ENCODE results near the gene CYP2C8.
"Not testable (repeated sequence)": the region's sequence is repeated elsewhere in the genome, so short reads cannot be mapped to it uniquely, and the experiment has no call there.

The CYP2C8 gene
- 0.10 to 0.44 (median 0.27) reads per million in 4 experiments for total RNA-seq

DNA sequence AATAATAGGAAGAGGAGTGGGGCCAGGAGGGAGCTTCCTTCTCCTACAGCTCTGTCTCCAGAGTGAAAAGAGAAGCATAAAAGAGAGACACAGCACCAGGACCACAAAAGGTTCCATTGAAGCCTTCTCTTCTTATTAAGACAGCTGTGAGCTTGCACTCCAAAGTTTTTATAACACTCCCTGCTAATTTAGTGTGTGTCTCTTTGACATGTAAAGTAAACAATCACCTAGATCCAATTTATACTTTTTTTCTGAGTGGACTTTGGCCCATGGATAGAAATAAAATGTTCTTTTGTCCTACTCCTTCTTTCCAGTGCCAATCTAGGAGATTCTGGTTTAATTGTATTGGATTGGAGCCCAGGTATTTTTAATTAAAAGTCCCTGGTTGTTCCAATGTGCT is at the start of gene CYP2C8:
Gene CYP2C8 (minus strand): TSS at position 212 of the 400 bp plus-strand sequence. CDS start 95 bp downstream, at position 117.
- no peak for DNase-seq

DNA sequence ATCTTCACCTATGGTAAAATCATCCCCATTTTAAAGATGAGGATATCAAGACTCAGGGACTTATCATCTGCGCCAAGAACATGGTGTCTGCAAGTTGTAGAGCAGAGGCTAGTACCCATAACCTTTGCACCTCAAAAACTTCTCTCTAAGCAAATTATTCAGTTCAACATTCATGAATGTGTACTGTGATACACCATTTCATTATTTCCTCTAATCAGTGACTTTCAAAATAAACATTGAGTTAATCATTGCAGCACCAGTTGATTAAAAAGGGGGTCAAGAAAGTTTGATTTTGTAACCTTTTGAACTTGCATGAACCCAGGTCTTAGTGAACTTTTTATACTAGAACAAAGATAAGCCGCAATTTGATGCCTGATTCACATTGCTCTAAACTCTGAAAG is 47.6 kb upstream of the CYP2C8 start:
- no peak for DNase-seq

- DNase-seq = not testable (repeated sequence)
These were observed 41.5 kb upstream of the CYP2C8 start for GRCh38 chr10:95110823-95111222.

GRCh38 chr10:95097805-95098204 is 28.5 kb upstream of the CYP2C8 start:
- DNase-seq = no peak

- no peak for DNase-seq
These were observed 26.8 kb upstream of the CYP2C8 start for GRCh38 chr10:95096143-95096542.

- not testable (repeated sequence) for DNase-seq
These were observed 10.3 kb upstream of the CYP2C8 start for GRCh38 chr10:95079626-95080025.

DNA sequence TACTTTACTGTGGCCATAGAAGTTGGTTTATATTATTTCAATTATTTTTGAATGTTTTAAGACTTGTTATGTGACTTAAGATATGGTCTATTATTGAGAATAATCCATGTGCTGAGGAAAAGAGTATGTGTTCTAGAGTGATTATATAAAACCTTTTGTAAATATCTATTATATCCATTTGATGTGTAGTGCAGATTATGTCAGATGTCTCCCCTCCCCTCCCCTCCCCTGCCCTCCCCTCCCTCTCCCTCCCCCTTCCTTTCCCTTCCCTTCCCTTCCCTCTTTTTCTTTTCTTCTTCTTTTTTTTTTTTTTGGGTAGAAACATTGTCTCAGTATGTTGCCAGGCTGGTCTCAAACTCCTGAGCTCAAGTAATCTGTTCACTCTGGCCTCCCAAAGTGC is 8.3 kb upstream of the CYP2C8 start:
- no peak for DNase-seq

DNA sequence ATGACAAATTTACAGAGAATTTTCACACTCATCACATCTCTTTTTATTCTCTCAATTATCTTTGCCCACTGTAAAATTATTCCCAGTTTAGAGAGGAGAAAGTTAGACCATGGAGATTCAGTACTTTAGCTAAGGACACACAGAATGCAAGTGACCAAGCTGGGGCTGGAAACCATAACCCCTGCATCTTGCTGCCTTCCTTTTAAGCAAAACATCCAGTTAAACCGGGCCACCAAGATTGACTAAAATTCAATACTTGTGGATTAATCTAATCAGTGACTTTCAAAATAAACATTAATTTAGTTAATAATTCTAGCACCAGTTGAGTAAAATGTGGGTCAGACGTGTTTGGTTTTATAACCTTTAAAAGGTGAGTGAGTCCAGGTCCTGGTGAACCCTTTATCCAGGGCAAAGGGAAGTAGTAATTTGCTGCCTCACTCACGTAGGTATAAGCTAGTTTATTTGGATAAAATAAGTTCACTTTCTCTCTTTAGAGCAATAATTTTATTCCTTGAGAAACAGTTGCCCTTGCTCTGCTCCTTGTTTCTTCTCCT is 1.9 kb upstream of the CYP2C8 start:
- DNase-seq = no peak

GRCh38 chr10:95064125-95064524 is 5.2 kb downstream of the CYP2C8 start:
- DNase-seq = not testable (repeated sequence)

- DNase-seq = no peak
These were observed 12.4 kb downstream of the CYP2C8 start for GRCh38 chr10:95056744-95057363.

- DNase-seq = no peak
These were observed 19.4 kb downstream of the CYP2C8 start for GRCh38 chr10:95049919-95050318.

DNA sequence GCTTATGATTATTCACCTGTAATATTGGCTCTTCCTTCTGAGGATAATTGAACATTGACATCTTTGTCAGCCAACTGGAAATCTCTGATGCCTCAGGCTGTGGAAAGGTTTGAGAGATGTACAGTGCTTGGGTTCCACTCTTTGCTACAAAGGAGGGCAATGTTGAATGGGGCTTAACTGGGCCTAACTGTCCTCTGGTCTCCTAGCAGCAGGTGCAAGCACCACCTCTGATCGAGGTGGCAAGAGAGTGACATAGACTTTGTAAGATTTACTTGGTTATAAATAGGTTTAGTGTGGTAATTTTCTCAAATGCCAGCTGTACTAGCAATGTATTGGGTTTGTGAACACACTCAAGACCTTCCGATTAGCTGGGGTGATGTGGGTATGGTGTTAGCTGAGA is 21.1 kb downstream of the CYP2C8 start:
- DNase-seq = no peak

GRCh38 chr10:95039281-95039680 is 30.0 kb downstream of the CYP2C8 start:
- DNase-seq = no peak

DNA sequence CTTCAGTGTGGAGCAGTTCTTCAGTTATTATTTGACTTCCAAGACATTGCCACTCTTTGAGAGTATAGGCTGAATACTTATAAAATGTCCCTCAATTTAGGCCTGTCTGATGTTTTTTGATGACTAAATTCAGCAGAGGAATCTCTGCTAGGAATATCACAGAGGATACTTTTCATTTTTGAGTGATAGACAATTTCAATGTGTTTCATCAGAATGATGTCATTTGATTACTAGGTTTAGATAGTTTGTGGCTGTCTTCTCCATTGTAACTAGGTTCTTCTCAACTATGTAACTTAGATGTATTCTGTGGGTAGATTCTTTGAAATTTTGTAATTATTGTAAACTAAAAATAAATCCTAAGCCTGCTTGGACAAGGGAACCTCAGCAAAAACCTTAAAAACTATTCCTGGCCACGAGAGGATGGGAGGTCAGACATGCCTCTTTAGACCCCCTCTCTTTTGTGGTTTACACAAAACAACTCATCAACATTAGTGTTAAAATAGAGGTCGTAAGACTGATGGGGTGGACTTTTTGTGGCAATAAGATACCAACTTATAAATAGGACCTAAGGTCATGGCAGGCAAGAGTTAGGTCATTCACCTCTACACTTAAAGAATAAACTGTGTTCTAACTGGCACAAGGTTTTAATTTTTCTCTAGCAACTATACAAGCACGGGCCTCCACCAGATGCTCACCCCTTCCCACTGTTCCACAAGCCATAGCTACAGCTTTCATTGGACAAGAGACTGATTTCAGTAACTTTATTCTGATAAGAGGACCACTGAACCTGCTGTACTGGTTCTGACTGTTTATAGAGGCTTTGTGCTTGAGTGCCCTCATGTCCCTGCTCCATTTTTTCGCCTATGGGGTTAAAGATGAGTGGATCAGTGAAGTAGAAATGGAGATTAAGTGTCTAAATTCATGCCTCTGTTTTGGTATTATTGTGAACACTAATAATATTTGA is 33.7 kb downstream of the CYP2C8 start:
- DNase-seq = no peak

- DNase-seq = no peak
These were observed 34.9 kb downstream of the CYP2C8 start for GRCh38 chr10:95034401-95034800.

- no peak for DNase-seq
These were observed 37.6 kb downstream of the CYP2C8 start for GRCh38 chr10:95031656-95032055.

DNA sequence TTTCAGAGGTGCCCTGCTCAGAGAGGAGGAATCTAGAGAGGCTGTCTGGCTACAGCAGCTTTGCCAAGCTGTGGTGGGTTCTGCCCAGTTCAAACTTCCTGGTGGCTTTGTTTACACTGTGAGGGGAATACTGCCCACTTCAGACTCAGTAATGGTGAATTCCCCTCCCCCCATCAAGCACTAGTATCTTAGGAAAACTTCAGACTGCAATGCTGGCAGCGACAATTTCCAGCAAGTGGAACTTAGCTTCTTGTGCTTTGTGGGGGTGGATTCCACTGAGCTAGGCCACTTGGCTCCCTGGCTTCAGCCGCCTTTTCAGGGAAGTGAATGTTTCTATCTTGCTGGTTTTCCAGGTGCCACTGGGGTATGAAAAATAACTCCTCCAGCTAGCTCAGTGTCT is 42.8 kb downstream of the CYP2C8 start:
- DNase-seq = no peak

GRCh38 chr10:94997741-94998174 is 71.5 kb downstream of the CYP2C8 start:
- no peak for DNase-seq

DNA sequence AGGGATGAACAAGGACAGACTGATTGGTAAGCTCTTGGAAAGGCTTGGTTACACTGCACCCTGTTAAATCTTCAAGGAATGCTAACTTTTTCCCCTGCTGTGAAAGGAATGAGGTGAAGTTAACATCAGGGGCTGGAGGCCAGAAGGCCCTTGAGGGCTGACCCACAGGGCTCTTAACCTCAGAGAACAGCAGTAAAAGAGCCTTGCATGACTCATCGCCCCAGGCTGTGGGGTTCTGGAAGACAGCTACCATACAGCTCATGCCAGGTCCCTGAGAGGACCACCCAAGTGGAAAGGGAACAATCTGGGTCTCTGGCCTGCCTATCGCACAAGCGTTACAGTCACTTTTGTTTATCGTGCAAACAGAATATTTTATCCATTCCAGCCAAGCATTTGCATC is 76.5 kb downstream of the CYP2C8 start:
- no peak for DNase-seq

DNA sequence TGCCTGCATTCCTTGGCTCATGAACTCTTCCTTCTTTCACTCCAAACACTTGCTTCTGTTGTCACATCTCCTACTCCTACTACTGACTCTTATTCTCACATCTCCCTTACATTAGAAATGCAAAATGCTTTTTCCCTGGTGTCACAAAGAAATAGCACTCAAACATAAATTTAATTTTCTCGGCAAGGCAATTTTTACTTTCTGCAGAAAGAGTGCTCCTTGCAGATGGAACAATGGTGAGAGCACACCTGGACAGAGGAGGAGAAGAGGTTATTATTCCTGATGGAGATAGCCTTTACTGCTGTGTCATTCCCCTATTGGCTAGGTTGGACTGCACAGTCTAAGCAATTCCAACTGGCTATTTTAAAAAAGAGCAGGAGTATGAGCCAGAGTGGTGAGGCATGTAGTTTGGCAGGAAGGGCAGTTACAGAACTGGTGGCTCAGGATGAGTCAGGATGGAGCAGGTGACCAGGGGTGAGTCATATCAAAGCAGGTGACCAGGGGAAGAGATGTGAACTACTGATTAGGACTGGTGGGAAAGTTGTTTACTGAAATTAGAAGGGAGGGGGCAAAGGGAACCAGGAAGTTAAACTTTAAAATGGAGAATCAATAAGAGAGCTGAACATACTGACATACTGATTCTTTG is 77.9 kb downstream of the CYP2C8 start:
- DNase-seq = no peak

DNA sequence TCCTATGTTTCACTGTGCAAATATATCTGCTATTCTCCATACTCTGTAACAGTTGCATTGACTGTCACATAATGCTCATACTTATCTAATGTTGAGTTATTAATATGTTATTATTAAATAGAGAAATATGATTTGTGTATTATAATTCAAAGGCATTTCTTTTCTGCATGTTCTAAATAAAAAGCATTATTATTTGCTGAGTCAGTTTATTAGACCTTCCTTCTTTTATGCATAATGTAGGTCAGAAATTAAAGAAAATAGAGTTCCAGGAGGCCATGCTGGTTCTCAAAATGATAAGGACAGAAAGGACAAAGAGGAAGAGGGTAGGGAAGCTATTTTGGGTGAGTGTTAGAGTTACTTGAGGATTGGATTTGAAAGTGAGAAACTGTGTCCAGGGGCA is 80.1 kb downstream of the CYP2C8 start:
- DNase-seq = no peak
